ENCODE measurements around the gene TMEM209. TPM values are rescaled to one million over a fixed set of nuclear protein-coding genes. Genes with fewer than 3 reads are reported as not detected.
"Not testable (repeated sequence)": the region's sequence is repeated elsewhere in the genome, so short reads cannot be mapped to it uniquely, and the experiment has no call there.

TMEM209 gene
- total RNA-seq, 3 donors from 2014 or later (not counting 1 experiment from before 2014, with no cell fraction given) = 26.3 to 31.0 (median 30.4) TPM

DNA sequence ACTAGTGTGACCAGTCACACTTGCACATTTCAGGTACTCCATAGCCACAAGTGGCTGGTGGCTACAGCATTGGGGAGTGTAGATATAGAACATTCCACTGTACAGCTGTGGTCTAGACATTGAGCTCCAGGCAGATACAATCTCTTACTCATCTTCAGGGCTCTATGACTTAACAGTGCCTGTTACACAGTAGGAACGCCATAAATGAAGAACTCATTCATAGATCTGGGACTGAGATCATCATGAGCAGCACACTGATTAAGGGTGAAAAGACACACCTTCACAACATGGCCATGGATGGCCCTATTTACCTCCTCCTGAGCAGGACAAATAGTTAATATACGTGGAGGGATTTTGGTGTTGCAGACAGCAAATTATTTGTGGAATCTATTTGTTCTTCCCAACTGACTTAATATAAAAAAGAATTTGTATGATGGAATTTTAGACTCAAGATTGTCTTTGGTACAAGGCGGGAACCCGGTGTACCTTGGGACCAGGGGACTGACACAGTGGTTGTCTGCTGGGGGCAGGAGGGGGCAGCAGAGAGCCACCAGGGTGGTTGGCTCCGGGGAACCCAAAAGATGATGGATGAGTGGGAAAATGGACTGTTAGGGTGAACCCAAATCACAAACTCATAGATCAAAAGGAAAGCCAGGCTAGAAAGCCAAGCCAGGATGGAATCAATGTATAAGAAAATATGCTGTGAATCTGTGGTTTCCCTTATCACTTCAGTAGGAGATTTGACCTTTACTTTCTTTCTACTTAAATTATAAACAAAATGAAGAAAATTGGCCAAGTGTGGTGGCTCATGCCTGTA, 37.2 kb upstream of the TMEM209 start:
- Histone ChIP-seq H3K9me3 (ENCODE audit: control insufficient read depth, insufficient read depth, low read length) (no peaks in the 10 kb centered on the region), H3K4me3 (ENCODE audit: low read length) (no peak overlapping the region), H3K27ac (ENCODE audit: low read length) (no peak overlapping the region), H3K27me3 (ENCODE audit: control insufficient read depth, insufficient read depth, low read length) (peaks cover 2% of the 10 kb centered on the region), H3K36me3 (ENCODE audit: control insufficient read depth, insufficient read depth, low read length) (no peaks in the 10 kb centered on the region), H3K4me1 (ENCODE audit: control insufficient read depth, insufficient read depth, low read length) (no peaks in the 10 kb centered on the region)
- TF ChIP-seq, protein P1, sequence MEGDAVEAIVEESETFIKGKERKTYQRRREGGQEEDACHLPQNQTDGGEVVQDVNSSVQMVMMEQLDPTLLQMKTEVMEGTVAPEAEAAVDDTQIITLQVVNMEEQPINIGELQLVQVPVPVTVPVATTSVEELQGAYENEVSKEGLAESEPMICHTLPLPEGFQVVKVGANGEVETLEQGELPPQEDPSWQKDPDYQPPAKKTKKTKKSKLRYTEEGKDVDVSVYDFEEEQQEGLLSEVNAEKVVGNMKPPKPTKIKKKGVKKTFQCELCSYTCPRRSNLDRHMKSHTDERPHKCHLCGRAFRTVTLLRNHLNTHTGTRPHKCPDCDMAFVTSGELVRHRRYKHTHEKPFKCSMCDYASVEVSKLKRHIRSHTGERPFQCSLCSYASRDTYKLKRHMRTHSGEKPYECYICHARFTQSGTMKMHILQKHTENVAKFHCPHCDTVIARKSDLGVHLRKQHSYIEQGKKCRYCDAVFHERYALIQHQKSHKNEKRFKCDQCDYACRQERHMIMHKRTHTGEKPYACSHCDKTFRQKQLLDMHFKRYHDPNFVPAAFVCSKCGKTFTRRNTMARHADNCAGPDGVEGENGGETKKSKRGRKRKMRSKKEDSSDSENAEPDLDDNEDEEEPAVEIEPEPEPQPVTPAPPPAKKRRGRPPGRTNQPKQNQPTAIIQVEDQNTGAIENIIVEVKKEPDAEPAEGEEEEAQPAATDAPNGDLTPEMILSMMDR (IDR thresholded peaks at IDR 0.05) = peak; percentile 70
- intact Hi-C loops (cut with micrococcal nuclease) = loop anchor here (1.0 to 5.0 kb wide), 3 partner anchors 320 to 590 kb away; no protein-coding TSS in a partner anchor
- Mint-ChIP-seq H3K4me3 (no peak overlapping the region), H3K36me3 (no peaks in the 10 kb centered on the region), H3K27me3 (ENCODE audit: low read depth in 2 of 2) (peaks cover 12 to 26% of the 10 kb centered on the region in 2 donors), H3K27ac (no peak overlapping the region), H3K4me1 (peaks cover 0 to 5% of the 10 kb centered on the region in 2 donors), H3K9me3 (no peaks in the 10 kb centered on the region)
- peak; percentile 53 to 71 (median 64) for ATAC-seq
- peak; percentile 35 to 72 for DNase-seq
- WGBS (ENCODE audit: insufficient coverage) = 20% methylated on average over 4 of the region's 5 CpGs

DNA sequence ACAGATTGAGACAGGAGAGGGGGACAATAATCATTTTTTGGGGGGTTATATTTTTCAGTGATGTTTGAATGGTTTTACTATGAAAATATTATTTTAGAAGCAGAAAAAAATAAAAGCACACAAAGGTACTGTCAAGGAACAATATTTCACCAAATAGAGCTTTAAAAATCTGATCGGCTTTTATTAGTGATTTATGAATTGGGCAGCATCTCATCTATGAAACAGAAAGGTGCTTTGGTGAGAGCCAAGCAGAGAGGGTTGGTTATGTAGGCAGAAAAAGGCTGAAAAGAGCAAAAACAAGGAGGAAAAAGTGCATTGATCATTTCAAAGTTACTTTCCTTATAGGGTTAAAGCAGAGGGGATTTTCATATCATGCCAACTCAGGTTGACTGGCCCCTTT, 35.0 kb upstream of the TMEM209 start:
- no peaks in the 10 kb centered on the region for H3K9me3 ChIP-seq (ENCODE audit: control insufficient read depth, insufficient read depth, low read length)
- TF ChIP-seq, protein P1 (IDR thresholded peaks at IDR 0.05) = no peak
- H3K4me1 ChIP-seq (ENCODE audit: control insufficient read depth, insufficient read depth, low read length) = no peaks in the 10 kb centered on the region
- H3K36me3 ChIP-seq (ENCODE audit: control insufficient read depth, insufficient read depth, low read length) = no peaks in the 10 kb centered on the region
- intact Hi-C loops (cut with micrococcal nuclease) = loop anchor here (5.0 kb wide), 1 partner anchor 322 kb away; no protein-coding TSS in a partner anchor
- no peak overlapping the region for H3K27ac Mint-ChIP-seq
- peaks cover 2% of the 10 kb centered on the region for H3K27me3 ChIP-seq (ENCODE audit: control insufficient read depth, insufficient read depth, low read length)
- H3K27ac ChIP-seq (ENCODE audit: low read length) = no peak overlapping the region
- 100% methylated on average over 1 of the region's 1 CpG for WGBS (ENCODE audit: insufficient coverage)
- no peaks in the 10 kb centered on the region for H3K9me3 Mint-ChIP-seq
- no peak overlapping the region for H3K4me3 ChIP-seq (ENCODE audit: low read length)
- no peaks in the 10 kb centered on the region for H3K36me3 Mint-ChIP-seq
- ATAC-seq (no peak), DNase-seq (no peak)
- peaks cover 18 to 20% of the 10 kb centered on the region in 2 donors for H3K27me3 Mint-ChIP-seq (ENCODE audit: low read depth in 2 of 2)
- H3K4me1 Mint-ChIP-seq = peaks cover 0 to 5% of the 10 kb centered on the region in 2 donors
- H3K4me3 Mint-ChIP-seq = no peak overlapping the region

DNA sequence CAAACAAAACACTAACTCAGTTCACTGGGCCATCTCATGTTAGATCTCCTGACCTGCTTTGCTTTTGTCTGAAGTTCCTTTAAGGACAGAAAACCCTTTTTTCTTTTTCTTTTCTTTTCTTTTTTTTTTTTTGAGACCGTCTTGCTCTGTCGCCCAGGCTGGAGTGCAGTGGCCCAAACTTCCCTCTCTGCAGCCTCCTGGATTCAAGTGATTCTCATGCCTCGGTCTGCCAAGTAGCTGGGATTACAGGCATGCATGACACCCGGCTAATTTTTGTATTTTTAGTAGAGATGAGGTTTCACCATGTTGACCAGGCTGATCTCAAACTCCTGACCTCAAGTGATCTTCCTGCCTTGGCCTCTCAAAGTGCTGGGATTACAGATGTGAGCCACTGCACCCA, 31.2 kb upstream of the TMEM209 start:
- DNase-seq; intact Hi-C loops (cut with micrococcal nuclease); H3K4me3 Mint-ChIP-seq; H3K9me3 ChIP-seq (ENCODE audit: control insufficient read depth, insufficient read depth, low read length); H3K4me1 ChIP-seq (ENCODE audit: control insufficient read depth, insufficient read depth, low read length); H3K36me3 ChIP-seq (ENCODE audit: control insufficient read depth, insufficient read depth, low read length); H3K27me3 ChIP-seq (ENCODE audit: control insufficient read depth, insufficient read depth, low read length); H3K27ac Mint-ChIP-seq; H3K27ac ChIP-seq (ENCODE audit: low read length); ATAC-seq; H3K4me1 Mint-ChIP-seq; H3K9me3 Mint-ChIP-seq; H3K36me3 Mint-ChIP-seq; H3K4me3 ChIP-seq (ENCODE audit: low read length): not testable (repeated sequence)
- 82% methylated on average over 4 of the region's 4 CpGs for WGBS (ENCODE audit: insufficient coverage)
- H3K27me3 Mint-ChIP-seq (ENCODE audit: low read depth in 2 of 2) = peaks cover 0 to 12% of the 10 kb centered on the region in 2 donors

DNA sequence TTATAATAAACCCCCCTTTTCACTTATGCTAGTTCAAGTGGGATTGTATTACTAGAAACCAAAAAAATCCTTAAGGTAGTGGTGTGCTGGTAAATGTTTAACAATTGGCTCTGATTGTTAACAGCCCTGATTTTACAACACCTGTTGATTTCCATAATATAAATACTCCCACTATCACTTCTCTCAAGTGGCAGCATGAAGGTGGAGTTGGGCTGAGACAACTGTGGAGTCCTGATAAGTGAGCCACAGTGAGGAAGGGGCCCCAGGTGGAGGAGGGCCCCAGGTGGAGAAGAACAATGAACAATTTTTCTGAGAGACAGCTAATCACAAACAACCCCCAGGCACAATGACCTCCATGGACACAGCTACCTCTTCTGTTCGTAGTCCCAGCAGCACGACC, 28.9 kb upstream of the TMEM209 start:
- no peak overlapping the region for H3K4me3 Mint-ChIP-seq
- TF ChIP-seq, protein P1 (IDR thresholded peaks at IDR 0.05) = no peak
- no peak overlapping the region for H3K27ac Mint-ChIP-seq
- H3K9me3 Mint-ChIP-seq = no peaks in the 10 kb centered on the region
- H3K36me3 Mint-ChIP-seq = no peaks in the 10 kb centered on the region
- peaks cover 2% of the 10 kb centered on the region for H3K27me3 ChIP-seq (ENCODE audit: control insufficient read depth, insufficient read depth, low read length)
- H3K27ac ChIP-seq (ENCODE audit: low read length) = no peak overlapping the region
- peaks cover 5 to 12% of the 10 kb centered on the region in 2 donors for H3K27me3 Mint-ChIP-seq (ENCODE audit: low read depth in 2 of 2)
- no peak for ATAC-seq
- no peaks in the 10 kb centered on the region for H3K9me3 ChIP-seq (ENCODE audit: control insufficient read depth, insufficient read depth, low read length)
- no peaks in the 10 kb centered on the region for H3K4me1 ChIP-seq (ENCODE audit: control insufficient read depth, insufficient read depth, low read length)
- no peaks in the 10 kb centered on the region for H3K4me1 Mint-ChIP-seq
- no peak for DNase-seq
- intact Hi-C loops (cut with micrococcal nuclease) = no loop called here
- no peak overlapping the region for H3K4me3 ChIP-seq (ENCODE audit: low read length)
- 95% methylated on average over 2 of the region's 2 CpGs for WGBS (ENCODE audit: insufficient coverage)
- H3K36me3 ChIP-seq (ENCODE audit: control insufficient read depth, insufficient read depth, low read length) = no peaks in the 10 kb centered on the region

All from natural killer cell (primary cell).